Glomerular endothelial cell (primary cell): ENCODE measurements around the gene ROR1. TPM values are rescaled to one million over a fixed set of nuclear protein-coding genes. Genes with fewer than 3 reads are reported as not detected.

Experiments used
- DNase-seq: peaks from one replicate; pipeline ENCODE4 v3.0.0-alpha.2; 2011; ENCODE audit warnings: low read depth, low spot score; ENCODE audit errors: extremely low read depth
- total RNA-seq: library from RNA; depleted of rRNA; stranded (reverse); fragments of >200 nt; gene quantifications from 2 replicates; pipeline ENCODE4 v1.2.3, GENCODE V29; 2015

Gene ROR1
- 20.7 and 28.5 TPM in 2 replicates for total RNA-seq

DNA sequence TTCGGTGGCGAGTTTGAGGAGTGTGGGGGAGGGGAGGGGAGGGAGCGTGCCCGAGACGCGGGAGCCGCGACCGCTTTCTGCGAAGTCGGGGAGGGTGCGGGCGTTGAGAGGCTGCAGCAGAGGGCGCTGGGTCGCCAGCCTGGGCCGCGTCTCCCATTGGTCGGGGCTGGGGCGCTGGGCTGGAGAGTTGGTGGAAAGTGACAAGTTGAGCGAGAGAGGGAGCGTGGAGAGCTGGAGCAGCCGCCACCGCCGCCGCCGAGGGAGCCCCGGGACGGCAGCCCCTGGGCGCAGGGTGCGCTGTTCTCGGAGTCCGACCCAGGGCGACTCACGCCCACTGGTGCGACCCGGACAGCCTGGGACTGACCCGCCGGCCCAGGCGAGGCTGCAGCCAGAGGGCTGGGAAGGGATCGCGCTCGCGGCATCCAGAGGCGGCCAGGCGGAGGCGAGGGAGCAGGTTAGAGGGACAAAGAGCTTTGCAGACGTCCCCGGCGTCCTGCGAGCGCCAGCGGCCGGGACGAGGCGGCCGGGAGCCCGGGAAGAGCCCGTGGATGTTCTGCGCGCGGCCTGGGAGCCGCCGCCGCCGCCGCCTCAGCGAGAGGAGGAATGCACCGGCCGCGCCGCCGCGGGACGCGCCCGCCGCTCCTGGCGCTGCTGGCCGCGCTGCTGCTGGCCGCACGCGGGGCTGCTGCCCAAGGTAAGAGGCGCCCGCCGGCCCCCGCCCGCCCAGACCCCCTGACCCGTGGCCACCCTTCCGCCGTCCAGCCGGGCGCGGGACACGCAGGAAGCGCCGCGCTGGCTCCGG is at the start of gene ROR1:
TSS of gene ROR1 (plus strand) at position 203 of the 802 bp plus-strand sequence.
- no peak for DNase-seq

DNA sequence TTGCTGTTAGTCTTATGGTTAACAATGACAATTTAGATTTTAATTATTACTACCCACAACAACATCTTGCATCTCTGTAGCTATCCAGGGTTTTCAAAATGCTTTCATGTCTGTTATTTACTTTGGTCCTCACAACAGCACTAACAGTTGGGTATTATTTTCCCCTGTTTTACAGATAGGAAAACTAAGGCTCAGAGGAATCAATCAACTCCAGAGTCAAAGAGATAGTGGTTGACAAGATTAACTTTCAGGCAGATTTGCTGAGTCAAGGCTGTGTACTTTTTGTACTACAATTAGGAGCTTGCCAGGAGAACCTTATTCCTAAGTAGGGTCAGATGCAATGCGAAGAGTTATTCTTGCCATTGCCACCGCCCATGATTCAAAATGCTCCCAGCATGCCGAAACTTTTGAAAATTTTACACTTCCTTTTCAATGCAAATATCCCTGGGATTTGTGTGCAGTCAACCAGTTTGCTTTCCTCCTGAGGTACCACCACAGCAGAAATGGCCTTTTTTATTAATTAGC is 49.4 kb upstream of the ROR1 start:
- no peak for DNase-seq

GRCh38 chr1:63728611-63729226 is 45.1 kb upstream of the ROR1 start:
- DNase-seq, result no peak

DNA sequence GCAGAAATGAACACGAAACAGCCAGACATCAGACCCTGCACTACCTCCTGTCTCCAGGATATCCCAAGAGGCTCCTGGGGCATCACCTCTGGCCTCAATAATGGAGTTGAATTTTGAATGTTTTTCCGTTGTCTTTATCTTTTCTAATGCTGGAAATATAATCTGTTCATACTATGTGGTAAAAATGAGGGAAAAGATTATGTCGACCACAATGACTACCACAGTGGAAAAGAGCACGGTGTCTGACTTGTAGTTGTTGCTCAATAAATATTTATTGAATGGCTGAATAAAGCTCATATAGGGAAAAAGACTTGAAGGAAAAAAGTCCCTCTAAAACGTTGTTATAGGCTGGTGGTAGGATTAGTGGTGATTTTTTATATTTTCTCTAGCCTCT is 44.6 kb upstream of the ROR1 start:
- no peak for DNase-seq

DNA sequence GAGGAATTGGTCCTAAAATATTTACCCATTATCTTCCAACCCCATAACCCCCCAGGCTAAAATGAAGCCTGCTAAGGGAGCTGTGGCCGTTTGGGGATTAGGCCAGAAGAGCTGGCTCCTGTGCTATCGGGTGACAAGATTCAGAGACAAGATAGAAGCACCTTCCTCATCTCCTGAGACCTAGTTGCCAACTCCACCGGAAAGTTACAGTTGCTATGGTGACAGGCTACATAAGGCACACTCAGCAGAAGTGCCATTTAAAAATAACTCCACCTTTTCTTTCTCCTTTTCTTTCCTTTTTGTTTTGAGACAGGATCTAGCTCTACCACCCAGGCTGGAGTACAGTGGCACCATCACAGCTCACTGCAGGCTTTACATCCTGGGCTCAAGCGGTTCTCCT is 43.6 kb upstream of the ROR1 start:
- no peak for DNase-seq

- peak; percentile 82 for DNase-seq
Measured at GRCh38 chr1:63731117-63732043, 42.4 kb upstream of the ROR1 start.

GRCh38 chr1:63732666-63733065 is 41.2 kb upstream of the ROR1 start:
- no peak for DNase-seq

DNA sequence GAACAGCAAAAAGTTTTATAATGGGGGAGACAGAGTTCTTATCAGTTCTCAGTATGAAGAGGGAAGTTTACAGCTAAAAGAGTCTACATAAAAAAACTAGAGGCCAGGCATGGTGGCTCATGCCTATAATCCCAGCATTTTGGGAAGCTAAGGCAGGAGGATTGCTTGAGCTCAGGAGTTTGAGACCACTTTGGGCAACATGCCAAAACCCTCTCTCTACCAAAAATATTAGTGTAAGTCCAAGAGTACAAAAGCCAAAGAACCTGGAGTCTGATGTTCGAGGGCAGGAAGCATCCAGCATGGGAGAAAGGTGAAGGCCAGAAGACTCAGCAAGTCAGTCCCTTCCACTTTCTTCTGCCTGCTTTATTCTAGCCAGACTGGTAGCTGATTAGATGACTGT is 35.0 kb upstream of the ROR1 start:
- DNase-seq, result no peak

GRCh38 chr1:63739452-63739851 is 34.4 kb upstream of the ROR1 start:
- no peak for DNase-seq

GRCh38 chr1:63740432-63740831 is 33.4 kb upstream of the ROR1 start:
- no peak for DNase-seq

- DNase-seq, result no peak
Measured at GRCh38 chr1:63742526-63742925, 31.3 kb upstream of the ROR1 start.

DNA sequence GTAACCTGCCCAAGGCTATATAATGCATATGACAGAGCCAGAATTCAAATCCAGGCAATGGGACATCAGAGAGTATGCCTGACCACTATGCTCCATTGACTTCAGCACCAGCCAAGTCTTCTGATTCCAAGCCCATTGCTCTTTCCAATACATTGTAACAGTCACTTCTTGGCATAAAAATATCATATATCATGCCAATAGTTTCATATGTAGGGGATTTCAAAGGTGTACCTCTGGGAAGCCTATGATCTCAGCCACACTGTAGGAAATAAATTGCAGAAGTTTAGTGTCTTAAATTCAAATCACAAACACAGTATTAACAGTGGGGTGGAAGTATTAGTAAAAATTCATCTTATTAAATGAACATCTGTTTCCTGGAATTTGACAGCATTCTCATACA is 30.0 kb upstream of the ROR1 start:
- no peak for DNase-seq

- DNase-seq, result peak; percentile 98
Measured at GRCh38 chr1:63746129-63746864, 27.5 kb upstream of the ROR1 start.

- no peak for DNase-seq
Measured at GRCh38 chr1:63747445-63747844, 26.4 kb upstream of the ROR1 start.

DNA sequence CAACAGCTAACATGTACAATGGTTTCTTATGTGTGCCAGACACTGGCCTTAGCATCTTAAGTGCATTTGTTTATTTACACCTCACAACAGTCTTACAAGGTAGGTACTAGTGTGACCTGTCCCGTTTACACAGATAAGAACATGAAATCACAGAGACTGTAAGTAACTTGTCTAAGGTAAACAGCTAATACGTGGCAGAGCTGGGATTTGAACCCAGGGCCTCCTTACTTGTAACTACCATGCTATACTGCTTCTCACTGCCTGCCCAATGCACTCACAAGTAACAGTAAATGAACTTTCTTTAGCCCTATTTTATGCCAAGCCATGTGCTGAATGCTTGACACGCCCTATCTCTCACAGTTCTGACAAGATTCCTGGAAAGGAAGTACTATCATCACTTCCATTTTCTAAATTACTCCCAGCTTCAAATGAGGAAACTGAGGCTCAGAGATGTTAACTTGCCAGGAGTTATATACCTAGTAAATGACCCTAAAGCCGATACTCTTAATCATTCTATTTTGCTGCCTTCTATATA is 25.7 kb upstream of the ROR1 start:
- no peak for DNase-seq

- DNase-seq, result no peak
Measured at GRCh38 chr1:63748641-63749040, 25.2 kb upstream of the ROR1 start.

DNA sequence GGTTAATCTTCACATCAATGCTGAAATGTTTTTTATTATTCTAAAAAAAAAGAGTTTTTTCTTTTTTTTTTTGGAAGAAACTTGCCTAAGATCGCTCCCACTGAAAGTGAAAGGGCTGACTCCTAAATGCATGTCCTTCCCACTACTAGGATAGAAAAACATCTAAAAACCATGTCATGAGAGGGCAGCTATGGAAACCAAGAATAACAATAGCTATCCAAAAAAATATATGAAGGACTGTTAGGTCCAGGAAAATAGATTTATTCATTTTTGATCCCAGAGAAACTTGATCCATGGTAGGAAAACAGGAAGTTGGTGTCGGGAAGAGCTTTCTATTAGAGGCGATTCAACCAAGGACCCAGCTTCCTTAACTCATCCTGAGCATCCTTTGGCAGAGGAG is 23.1 kb upstream of the ROR1 start:
- DNase-seq, result no peak

GRCh38 chr1:63752176-63752575 is 21.6 kb upstream of the ROR1 start:
- no peak for DNase-seq

DNA sequence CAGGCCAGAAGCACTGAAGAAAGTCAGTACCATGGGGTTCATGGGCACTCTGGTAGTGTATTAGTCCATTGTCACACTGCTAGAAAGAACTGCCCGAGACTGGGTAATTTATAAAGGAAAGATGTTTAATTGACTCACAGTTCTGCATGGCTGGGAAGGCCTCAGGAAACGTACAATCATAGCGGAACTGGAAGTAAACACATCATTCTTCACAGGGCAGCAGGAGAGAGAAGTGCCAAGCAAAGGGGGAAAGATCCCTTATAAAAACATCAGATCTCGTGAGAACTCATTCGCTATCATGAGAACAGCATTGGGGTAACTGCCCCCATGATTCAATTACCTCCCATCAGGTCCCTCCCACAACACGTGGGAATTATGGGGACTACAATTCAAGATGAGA is 20.2 kb upstream of the ROR1 start:
- no peak for DNase-seq

- no peak for DNase-seq
Measured at GRCh38 chr1:63756839-63757238, 17.0 kb upstream of the ROR1 start.
